Muscle of arm (tissue), 12 donors: ENCODE results near the gene SLC5A11. TPM values are rescaled to one million over a fixed set of nuclear protein-coding genes. Genes with fewer than 3 reads are reported as not detected.
"Not testable (repeated sequence)": the region's sequence is repeated elsewhere in the genome, so short reads cannot be mapped to it uniquely, and the experiment has no call there.

Experiments used
- DNase-seq: peaks from one replicate; pipeline ENCODE4 v3.0.0-alpha.2; 2013
- polyA plus RNA-seq, 12 donors: library from polyadenylated mRNA; unstranded; fragments of 120-200 nt; gene quantifications; one replicate each; pipeline ENCODE4 v1.2.1, GENCODE V29; 2013; ENCODE audit not compliant: insufficient read length in 12 of 12

SLC5A11 gene
- polyA plus RNA-seq, 12 donors, result 0.11 to 0.69 (median 0.33) TPM; not detected in 8

DNA sequence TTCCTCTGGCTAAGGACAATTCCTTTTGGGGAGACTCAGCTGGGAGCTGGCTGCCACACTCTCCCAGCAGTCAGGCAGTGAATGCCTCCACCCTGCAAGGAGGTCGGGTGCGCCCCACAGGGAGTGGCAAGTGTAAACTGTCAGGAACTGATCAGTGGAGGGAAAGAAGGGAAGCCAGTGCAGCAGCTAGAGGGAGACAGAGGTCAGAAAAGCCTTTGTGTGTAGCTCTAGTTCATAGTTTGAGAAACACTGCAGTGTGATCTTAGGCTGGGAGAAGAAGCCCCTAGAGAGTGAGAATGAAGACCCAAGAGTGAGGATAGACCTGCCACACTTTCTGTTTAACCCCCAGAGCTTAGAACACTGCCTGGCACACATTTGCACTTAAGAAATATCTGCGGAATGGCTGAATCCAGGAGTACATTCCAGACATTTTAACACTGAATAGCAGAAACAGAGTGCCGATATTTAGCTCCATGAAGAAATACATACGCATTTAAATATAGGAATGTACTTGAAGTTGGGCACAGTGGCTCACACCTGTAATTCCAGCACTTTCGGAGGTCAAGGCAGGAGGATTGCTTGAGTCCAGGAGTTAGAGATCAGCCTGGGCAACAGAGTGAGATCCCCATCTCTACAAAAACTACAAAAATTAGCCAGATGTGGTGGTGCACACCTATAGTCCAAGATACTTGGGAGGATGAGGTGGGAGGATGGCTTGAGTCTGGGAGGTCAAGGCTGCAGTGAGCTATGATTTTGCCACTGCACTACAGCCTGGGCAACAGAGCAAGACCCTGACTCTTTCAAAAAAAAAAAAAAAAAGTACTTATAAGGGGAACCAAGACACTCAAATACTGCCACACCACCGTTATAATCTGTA lies 11.1 kb upstream of the SLC5A11 start:
- DNase-seq, result no peak

DNA sequence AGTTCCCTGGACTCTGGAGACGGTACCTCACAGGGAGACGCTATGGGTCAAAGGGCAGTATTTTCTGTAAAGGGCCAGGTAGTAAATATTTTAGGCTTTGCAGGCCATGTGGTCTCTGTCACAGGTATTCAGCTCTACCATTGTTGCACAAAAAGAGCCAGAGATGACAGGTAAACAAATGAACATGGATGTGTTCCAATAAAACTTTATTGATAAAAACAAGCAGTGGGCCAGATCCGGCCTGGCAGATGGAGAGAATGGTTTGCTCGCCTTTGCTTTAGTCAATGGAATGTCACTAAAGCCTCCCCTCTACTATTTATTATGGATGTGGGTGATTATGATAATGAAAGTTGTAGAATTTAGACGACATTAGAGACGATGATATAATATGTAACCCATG lies 8.9 kb upstream of the SLC5A11 start:
- DNase-seq, result no peak

DNA sequence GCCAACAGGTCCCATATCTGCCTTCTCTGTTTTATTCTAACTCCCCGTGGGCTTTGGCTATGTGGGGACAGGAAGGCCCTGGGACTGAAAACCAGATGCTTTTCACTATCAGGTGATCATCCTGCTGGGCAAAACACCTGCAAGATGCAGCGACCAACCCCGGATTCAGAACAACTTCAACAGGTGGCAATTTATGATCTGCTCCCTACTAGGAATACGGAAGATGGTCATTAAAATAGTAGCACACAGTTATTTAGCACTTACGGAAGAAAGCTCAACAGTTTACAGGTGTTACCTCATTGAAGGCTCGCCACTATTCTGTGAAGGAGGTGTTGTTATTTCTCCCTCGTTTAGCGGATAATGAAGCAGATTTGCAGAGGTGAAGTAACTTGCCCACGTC lies 7.8 kb upstream of the SLC5A11 start:
- no peak for DNase-seq

DNA sequence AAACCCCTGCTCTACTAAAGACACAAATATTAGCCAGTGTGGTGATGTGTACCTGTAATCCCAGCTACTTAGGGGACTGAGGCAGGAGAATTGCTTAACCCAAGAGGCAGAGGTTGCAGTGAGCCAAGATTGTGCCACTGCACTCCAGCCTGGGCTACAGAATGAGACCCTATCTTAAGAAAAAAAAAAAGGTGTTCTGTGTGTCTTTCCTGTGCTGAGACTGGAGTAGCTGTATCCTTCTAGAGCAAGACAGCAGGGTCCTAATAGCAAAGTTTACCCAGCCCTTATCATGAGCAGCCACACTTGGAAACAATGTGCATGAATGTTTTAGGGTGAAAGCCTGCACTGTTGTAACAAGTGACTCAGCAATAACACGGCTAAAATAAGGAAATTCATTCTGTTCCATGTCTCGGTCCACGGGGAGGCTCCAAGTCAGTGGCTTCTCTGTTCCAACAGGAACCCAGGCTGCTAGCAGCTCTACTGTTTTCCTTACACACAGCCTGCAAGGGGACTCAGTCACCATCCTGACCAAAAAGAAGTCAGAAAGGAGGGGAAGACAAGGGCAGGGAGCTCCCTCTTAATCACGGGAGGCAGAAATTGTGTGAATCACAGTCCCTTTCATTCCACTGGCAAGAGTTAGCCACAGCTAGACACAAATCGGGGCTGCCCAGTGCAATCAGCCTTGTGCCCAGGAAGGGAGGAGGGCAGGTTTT lies 7.1 kb upstream of the SLC5A11 start:
- no peak for DNase-seq

DNA sequence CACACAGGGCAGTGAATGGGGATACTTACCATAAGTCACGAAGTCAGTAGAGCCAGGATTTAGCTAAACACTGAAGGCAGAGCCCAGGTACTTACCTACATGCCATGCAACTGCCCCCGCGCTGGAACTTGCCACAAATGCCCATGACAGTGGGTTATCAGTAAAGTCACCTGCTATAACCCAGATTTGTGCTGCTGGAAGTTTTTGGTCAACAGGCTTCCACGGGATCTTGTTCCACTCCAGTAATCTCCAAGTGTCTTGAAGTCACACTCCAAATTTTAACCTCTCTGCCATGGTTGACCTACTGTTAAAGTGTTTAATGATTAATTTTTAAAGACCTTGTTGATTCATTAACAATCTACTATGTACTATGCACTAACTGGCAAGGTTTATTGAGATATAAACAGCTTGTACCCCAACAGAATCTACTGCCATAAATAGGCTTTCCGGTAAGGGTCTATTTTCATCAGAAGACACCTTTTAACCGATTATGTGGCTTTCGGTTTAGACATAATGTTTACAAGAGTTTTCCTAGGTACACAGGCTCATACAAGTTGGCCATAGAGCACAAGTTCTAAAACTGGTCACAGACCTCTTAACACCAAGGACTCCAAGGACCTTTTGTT lies 6.3 kb upstream of the SLC5A11 start:
- no peak for DNase-seq

DNA sequence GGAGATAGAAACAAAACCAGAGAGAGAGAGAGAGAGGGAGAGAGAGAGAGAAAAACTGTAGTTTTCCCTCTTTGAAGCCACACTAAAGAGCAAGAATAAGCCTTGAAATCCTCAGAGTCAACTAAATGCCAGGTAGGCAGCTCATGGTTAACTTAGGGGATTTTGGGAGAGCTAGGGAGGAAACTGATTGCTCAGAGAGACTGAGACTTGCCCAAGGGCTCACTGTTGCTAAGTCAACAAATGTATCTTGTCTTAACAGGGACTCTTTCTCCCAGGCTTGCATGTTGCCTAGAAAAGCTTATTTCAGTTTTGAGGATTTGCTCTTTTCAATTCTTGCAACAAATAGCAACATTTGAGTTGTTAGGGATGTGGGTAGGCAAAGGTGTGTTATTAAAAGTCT lies 4.5 kb upstream of the SLC5A11 start:
- no peak for DNase-seq

DNA sequence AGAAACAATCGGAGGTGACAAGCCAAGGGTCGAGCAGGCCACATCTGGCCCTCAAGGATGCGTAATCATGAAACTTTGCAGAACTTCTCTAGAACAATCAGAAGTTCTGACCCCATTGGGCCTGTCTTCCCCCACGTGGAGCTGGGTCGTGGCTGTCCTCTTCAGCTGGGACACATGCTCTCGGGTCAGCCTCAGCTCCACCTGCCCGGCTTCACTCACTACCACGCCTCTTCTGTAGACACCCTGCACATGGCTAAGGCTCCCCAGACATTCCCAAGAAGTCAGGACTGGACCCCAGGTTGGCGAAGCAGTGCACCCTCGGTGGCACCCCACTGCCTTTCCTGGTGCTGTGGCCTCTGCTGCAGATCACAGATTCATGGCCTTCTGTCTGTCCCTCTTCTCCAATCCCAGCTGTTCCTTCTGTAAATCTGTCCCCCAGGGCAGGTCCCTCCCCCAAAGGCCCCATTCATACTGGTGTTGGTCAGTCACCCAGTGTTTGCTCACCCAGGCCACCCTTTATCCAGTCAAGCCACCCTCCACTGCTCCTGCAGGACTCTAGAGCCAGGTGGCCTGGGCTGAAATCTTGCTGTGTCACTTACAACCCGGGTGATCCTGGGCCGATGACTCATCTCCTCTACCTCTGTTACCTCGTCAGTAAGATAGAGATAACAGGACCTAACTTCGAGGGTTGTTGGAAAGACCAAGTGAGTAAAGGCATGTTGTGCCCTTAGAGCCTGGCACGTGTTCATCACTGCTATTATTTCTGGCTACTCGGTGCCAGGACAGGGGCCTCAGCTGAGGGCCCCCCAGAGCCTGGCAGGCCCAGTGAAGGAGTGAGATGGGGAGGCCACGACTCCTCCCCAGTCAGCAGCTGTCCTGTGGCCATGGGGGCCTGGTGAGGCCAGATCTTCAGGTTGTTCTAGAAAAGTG lies 1.4 kb upstream of the SLC5A11 start:
- no peak for DNase-seq

DNA sequence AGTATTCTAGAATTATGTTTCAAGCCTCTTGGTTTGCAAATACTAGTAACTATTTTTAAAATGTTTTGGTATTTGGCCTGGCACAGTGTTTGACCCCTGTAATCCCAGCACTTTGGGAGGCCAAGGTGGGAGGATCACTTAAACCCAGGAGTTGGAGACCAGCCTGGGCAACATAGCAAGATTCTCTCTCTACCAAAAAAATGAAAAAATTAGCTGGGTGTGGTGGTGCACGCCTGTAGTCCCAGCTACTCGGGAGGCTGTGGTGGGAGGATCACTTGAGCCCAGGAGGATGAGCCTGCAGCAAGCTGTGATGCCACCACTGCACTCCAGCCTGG lies 765 bp upstream of the SLC5A11 start:
- not testable (repeated sequence) for DNase-seq

DNA sequence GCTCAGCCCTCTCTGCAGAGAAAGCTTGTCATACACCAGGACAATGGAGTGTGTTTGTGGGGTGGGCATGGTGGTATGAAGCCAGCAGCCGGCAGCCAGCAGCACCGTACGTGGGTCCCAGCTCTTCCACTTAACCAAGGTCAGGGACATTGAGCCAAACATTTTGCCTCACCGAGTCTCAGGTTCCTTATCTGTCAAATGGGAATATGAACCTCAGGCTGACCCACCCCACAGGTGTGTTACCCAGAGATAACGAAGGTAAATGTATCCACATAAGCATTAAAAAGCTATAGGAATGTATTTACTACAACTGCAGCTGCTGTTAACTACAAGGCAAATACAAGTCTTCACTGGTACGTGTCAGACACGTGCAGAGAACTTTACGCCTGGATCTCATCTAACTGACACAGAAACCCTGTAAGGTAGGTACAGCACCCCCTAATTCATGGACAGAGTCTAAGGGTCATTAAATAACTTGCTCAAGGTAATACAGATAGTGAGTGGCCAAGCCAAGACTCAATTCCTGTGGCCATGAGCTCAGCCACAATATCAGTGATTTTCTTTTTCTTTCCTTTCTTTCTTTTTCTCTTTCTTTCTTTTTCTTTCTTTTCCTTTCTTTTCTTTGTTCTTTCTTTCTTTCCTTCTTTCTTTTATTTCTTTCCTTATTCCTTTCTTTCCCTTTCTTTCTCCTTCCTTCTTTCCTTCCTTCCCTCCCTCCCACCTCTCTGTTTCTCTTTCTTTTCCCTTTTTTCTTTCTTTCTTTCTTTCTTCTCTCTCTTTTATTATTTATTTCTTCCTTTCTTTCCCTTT lies 990 bp downstream of the SLC5A11 start:
- DNase-seq, result no peak

DNA sequence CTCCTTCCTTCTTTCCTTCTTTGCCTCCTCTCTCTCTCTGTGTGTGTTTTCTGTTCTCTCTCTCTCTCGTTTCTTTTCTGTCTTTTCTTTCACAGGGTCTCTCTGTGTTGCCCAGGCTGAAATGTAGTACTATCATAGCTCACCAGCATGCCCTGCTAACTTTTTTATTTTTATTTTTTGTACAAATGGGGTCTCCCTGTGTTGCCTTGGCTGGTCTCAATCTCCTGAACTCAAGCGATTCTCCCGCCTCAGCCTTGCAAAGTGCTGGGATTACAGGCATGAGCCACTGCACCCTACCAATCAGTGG lies 1.5 kb downstream of the SLC5A11 start:
- DNase-seq, result no peak

DNA sequence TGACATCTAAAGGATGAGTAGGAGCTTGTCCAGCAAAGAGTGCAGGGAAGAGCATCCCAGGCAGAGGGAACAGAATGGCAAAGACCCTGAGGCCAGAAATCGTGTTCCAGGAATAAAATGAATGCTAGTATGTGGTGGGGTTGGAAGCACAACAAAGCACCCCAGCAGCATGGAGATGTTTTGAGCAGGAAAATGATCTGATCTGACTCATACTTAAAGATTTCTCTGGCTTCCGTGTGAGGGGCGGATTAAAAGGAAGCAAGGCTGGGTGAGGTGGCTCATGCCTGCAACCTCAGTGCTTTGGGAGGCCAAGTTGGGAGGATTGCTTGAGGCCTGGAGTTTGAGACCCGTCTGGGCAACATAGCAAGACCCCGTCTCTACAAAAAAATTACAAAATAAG lies 2.3 kb downstream of the SLC5A11 start:
- no peak for DNase-seq

DNA sequence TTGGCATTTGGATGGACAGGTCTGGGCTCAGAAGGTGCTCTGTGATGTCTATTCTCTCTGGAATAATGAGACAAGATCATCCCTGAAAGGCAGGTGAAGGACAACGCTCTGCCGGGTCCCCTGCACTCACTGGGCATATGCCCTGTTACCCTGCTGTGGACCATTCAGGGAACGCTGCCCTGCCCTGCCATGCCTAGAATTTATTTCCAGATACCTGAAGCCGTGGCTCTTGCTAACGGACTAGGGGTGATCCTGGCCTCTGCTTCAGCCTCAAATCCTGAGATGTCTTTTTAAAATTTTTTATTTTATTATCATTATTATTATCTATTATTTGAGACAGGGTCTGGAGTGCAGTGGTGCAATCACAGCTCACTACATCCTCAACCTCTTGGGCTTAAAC lies 3.9 kb downstream of the SLC5A11 start:
- DNase-seq, result no peak

DNA sequence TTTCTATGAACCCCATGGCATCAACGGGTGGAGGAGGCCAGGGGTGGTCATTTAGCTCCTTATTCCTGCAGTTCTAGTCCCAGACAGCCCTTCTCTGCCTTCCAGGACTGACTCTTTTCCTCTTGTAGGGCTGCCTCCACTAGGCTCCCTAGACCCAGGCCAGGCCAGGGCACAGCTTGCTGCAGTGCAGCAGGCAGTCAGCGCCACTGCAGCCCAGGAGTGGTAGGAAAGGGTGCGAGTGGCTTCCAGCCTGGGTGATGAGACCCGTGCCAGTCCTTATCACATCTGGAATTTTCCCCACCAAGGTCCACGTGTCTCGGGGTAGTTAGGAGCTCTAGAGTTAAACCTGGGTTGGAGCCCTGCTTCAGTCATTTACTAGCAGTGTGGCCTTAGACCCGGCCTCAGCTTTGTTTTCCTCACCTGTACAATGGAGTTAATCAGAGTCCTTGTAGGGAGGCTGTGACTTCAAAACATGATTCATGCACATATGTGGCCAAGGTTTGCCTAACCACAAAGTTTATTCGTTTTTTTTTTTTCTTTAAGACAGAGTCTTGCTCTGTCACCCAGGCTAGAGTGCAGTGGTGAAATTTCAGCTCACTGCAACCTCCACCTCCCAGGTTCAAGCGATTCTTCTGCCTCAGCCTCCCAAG lies 4.7 kb downstream of the SLC5A11 start:
- no peak for DNase-seq

DNA sequence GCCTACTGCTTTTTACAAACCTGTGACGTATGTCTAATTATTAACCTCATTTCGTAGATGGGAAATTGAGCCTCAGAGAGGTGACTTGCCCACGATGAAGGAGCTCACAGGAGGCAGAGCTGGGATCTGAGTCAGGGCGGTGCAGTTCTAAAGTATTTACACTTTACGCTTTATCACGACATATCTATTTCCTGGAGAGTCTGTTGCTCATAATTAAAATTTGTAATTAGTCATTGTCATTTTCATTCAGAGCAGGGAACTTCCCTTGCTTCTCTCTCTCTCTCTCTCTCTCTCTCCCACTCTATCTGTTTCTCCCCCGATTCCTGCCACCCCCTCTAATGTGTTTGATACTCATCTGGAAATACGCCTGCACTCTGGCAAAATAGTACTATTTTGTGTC lies 5.9 kb downstream of the SLC5A11 start:
- no peak for DNase-seq

DNA sequence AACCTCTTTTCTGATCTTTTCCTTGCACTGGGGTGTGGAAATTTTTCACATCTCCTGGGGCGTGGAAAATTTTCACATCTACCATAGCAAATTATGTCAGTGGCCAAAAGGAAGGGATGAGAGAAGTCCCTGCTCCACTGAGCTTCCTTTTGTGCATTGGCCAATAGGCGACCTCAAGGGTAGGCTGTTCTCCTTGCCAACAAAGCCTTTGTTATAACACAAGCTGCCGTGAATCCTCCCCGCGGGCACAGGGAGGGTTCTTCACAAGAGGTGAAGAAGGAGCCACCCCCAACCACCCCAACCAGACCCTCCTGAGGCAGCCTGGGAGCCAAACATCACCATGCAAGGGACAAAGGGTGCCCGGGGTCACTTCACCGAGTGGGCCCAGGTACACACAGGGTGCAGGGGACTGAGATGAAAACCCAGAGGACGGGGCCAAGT lies 6.5 kb downstream of the SLC5A11 start:
- no peak for DNase-seq

DNA sequence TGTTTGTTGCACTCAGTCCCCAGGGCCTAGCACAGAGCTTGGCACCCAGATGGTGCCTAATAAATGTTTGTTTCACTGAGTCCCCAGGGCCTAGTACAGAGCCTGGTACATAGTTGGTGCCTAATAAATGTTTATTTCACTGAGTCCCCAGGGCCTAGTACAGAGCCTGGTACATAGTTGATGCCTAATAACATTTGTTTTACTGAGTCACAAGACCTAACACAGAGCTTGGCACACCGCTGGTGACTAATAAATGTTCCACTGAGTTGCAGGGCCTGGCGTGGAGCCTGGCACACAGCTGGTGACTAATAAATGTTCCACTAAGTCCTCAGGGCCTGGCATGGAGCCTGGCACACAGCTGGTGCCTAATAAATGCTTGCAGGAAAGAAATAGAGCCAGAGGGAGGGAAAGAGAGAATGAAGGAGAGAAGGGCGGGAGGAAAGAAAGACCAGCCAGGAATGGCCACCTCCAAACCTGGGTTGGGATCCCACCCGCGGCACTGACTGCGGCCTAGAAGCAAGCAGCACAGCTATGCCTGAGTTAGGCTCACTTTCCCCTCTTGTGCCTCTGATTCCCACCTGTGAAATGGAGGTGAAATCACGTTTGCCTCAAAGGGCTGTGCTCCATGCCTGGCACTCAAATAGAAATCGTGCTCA lies 7.5 kb downstream of the SLC5A11 start:
- no peak for DNase-seq

DNA sequence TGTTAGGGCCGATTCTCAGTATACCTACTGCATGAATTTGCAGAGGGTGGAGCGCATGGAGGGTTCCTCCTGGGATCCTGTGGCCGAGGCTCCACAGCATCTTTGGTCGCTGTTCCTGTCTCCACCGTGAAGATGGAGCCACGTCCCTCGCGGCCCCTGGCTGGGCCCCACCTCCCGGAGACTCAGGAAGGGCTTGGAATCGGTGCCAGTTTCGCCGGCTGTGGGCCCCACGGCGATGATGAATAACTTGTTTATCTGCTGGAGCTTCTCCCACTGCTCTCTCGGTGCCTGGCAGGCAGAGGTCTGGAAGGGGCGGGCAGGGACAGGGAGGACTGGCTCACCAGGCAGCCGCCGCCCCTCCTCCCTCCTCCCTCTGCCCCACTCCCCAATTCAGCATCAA lies 8.1 kb downstream of the SLC5A11 start:
- DNase-seq, result no peak

DNA sequence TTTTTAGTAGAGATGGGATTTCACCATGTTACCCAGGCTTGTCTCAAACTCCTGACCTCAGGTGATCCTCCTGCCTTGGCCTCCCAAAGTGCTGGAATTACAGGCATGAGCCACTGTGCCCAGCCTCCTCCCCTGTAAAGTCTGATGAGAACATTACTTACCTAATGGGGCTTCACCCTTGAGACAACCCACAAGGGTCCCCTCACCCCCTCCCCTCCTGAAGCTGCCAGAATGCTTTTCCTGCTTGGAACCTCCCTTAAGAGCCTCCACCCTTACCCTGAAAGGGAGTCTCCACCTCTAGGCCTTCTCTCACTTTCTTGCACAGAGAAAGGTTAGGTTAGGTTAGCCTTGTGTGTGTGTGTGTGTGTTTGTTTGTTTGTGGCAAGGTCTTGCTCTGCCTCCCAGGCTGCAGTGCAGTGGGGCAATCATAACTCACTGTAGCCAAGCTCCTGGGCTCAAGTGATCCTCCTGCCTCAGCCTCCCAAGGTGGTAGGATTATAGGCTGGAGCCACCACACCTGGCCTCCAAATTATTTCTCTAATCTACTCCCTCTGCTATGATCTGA lies 8.9 kb downstream of the SLC5A11 start:
- DNase-seq, result no peak

DNA sequence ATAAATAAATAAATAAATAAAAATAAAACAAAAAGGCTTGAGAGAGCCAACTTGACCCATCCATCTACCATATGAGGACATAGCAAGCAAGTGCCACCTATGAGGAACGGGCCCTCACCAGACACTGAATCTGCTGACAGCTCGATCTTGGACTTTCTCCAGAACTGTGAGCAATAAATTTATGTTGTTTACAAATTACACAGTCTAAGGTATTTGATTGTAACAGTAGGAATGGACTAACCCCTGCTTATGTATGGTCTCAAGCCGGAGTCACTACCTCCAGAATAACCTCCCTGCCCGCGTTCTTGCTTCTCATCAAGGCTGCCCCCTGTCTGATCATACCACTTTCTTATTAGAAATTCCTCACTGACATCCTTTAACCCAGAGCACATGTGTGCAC lies 9.9 kb downstream of the SLC5A11 start:
- DNase-seq, result no peak

DNA sequence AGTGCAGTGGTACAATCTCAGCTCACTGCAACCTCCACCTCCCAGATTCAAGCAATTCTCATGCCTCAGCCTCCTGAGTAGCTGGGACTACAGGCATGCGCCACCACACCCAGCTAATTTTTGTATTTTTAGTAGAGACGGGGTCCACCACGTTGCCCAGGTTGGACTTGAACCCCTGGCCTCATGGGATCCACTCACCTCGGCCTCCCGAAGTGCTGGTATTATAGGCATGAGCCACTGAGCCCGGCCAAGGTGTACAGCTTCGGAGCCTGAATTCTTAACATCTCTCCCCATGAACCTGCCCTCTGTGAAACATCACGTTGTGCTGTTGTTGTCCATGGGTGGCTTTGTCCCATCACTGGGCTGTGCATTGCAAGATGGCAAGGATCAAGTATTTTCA lies 11.1 kb downstream of the SLC5A11 start:
- DNase-seq, result not testable (repeated sequence)
